Activated naive CD4-positive, alpha-beta T cell treated with anti-CD3 and anti-CD28 coated beads for 36 hours (primary cell): ENCODE measurements around the gene UHMK1. TPM values are rescaled to one million over a fixed set of nuclear protein-coding genes. Genes with fewer than 3 reads are reported as not detected.
"Not testable (repeated sequence)": the region's sequence is repeated elsewhere in the genome, so short reads cannot be mapped to it uniquely, and the experiment has no call there.

Source experiments
- CTCF ChIA-PET: fragments of 350-600 bp; sonication (Branson Sonifier 250); formaldehyde crosslinking; loops from one replicate; lab custom pipeline; 2021; ENCODE audit warnings: antibody characterized with exemption; lab: Charles Lee
- DNase-seq: peaks from one replicate; pipeline ENCODE4 v3.0.0-alpha.2; 2020
- H3K27ac Mint-ChIP-seq: one replicate; pipeline ENCODE4 v1.8.0; 2021; ENCODE audit warnings: mild to moderate bottlenecking, mixed read lengths
- H3K27me3 Mint-ChIP-seq: one replicate; pipeline ENCODE4 v1.8.0; 2021; ENCODE audit warnings: low read depth, mixed read lengths
- H3K36me3 Mint-ChIP-seq: one replicate; pipeline ENCODE4 v1.8.0; 2021; ENCODE audit warnings: low read depth, mixed read lengths
- H3K4me1 Mint-ChIP-seq: one replicate; pipeline ENCODE4 v1.8.0; 2021; ENCODE audit warnings: low read depth, mixed read lengths
- H3K4me3 Mint-ChIP-seq: one replicate; pipeline ENCODE4 v1.8.0; 2021; ENCODE audit warnings: mild to moderate bottlenecking, moderate library complexity, mixed read lengths
- H3K9me3 Mint-ChIP-seq: one replicate; pipeline ENCODE4 v1.8.0; 2021; ENCODE audit warnings: mixed read lengths
- intact Hi-C: fragments of 100-400 bp; cut with micrococcal nuclease; formaldehyde crosslinking; loops from one replicate; pipeline ENCODE4 v1.15.1; 2023
- total RNA-seq, 2 experiments: library from RNA; stranded (reverse); gene quantifications; one replicate each; pipeline ENCODE4 v1.2.3, GENCODE V29; 2021

Gene UHMK1
- total RNA-seq, 2 experiments from 2014 or later = 43.4 to 43.7 TPM

- Mint-ChIP-seq H3K4me1 (peaks cover 15% of the 10 kb centered on the region), H3K36me3 (peaks cover 1% of the 10 kb centered on the region), H3K27ac (no peak overlapping the region), H3K27me3 (no peaks in the 10 kb centered on the region), H3K4me3 (no peak overlapping the region), H3K9me3 (no peaks in the 10 kb centered on the region)
- intact Hi-C loops = no loop called here
- no peak for DNase-seq
- CTCF ChIA-PET = no interaction called here
Measured at GRCh38 chr1:162557536-162557935, 59.9 kb downstream of the UHMK1 start.

- H3K27me3 Mint-ChIP-seq = no peaks in the 10 kb centered on the region
- H3K9me3 Mint-ChIP-seq = no peaks in the 10 kb centered on the region
- CTCF ChIA-PET = no interaction called here
- H3K4me1 Mint-ChIP-seq = peaks cover 35% of the 10 kb centered on the region
- intact Hi-C loops = loop anchor here (1.0 to 10.0 kb wide), 7 partner anchors 63 to 948 kb away; partner anchors contain the start of genes ATF6, HSD17B7, NOS1AP and NUF2
- DNase-seq = no peak
- peak overlapping the region; percentile 91 for H3K27ac Mint-ChIP-seq
- peaks cover 1% of the 10 kb centered on the region for H3K36me3 Mint-ChIP-seq
- peak overlapping the region; percentile 92 for H3K4me3 Mint-ChIP-seq
Measured at GRCh38 chr1:162560303-162561036, 62.9 kb downstream of the UHMK1 start.

- H3K27ac Mint-ChIP-seq = peak overlapping the region; percentile 91
Measured at GRCh38 chr1:162561037-162561615, 63.5 kb downstream of the UHMK1 start.

DNA sequence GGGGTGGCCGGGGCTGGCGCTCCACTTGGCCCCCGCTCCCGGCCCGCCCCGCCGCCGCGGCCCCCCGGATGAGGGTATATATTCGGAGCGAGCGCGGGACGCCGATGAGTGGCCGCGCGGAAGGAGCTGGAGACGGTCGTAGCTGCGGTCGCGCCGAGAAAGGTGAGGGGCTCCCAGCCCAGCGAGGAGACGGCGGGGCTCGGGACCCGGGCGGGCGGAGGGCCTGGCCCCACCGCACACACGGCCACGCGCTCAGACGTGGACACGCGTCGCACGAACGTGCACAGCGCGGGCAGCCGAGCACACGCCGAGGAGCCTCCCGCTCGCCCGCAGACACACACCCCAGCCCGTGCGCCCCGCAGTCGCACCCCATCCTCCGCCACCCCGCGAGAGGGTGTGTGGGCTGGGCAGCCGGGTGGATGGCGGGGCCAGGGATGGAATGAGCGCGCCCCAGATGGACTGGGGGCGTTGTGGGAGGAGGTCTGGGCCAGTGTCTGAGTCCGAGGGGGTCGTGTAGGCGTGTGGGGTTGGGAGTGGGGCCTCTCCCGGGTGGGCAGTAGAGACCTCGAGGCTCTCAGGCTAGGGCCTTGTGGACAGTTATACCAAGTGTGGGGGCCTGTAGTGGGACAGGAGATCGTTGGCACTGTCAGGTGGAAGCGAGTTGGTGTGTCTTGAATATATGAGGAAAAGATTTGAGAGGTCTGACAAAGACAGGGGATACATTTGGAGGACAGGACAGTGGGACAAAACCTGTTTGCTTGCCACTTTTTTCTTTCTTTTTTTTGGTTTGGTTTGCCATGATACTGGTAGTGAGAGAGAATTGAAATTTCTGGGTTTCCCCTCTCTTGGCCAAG lies 64.2 kb downstream of the UHMK1 start, which contains the start of gene UAP1:
Gene UAP1, plus strand, starts transcription at position 107 of the 854 bp plus-strand sequence. CDS start 4,347 bp downstream, outside the sequence.
- H3K36me3 Mint-ChIP-seq = peaks cover 5% of the 10 kb centered on the region
- CTCF ChIA-PET = no interaction called here
- DNase-seq = no peak
- no peaks in the 10 kb centered on the region for H3K27me3 Mint-ChIP-seq
- H3K4me1 Mint-ChIP-seq = peaks cover 36% of the 10 kb centered on the region
- peak within 1 kb of the TSS; percentile 91 for H3K27ac Mint-ChIP-seq
- peak within 1 kb of the TSS; percentile 92 for H3K4me3 Mint-ChIP-seq
- no peaks in the 10 kb centered on the region for H3K9me3 Mint-ChIP-seq
- intact Hi-C loops = loop anchor here (1.0 to 10.0 kb wide), 7 partner anchors 65 to 950 kb away; partner anchors contain the start of genes ATF6, HSD17B7, NOS1AP and NUF2

More at GRCh38 chr1:162561037-162561615, 63.5 kb downstream of the UHMK1 start:
- DNase-seq = peak; percentile 98
- Mint-ChIP-seq H3K9me3 (no peaks in the 10 kb centered on the region), H3K36me3 (peaks cover 1% of the 10 kb centered on the region), H3K27me3 (no peaks in the 10 kb centered on the region), H3K4me3 (peak overlapping the region; percentile 92), H3K4me1 (peaks cover 35% of the 10 kb centered on the region)
- CTCF ChIA-PET = no interaction called here
- intact Hi-C loops = loop anchor here (1.0 to 10.0 kb wide), 7 partner anchors 64 to 949 kb away; partner anchors contain the start of genes ATF6, HSD17B7, NOS1AP and NUF2

DNA sequence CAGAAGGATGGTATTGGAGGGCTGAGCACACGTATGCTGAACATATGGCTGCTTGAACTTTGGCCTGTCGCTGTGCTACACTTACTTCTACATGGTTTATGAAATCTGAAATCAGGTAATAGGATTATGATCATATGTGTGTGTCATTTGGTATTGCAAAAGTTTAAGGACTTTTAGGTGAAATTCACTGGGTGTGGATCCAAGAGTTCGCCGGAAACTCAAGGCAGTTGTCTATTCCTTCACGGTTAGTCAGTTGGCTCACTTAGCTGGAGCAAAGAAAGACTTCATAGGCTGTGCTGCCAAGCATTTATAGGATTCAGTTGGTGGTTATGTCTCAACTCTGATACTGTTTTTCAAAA lies 64.8 kb downstream of the UHMK1 start:
- intact Hi-C loops = loop anchor here (5.0 to 10.0 kb wide), 3 partner anchors 648 to 950 kb away; partner anchors contain the start of gene ATF6
- Mint-ChIP-seq H3K4me3 (peak overlapping the region; percentile 92), H3K36me3 (peaks cover 10% of the 10 kb centered on the region), H3K4me1 (peaks cover 38% of the 10 kb centered on the region), H3K27ac (peak overlapping the region; percentile 76), H3K27me3 (no peaks in the 10 kb centered on the region), H3K9me3 (no peaks in the 10 kb centered on the region)
- CTCF ChIA-PET = no interaction called here
- peak; percentile 8 for DNase-seq

DNA sequence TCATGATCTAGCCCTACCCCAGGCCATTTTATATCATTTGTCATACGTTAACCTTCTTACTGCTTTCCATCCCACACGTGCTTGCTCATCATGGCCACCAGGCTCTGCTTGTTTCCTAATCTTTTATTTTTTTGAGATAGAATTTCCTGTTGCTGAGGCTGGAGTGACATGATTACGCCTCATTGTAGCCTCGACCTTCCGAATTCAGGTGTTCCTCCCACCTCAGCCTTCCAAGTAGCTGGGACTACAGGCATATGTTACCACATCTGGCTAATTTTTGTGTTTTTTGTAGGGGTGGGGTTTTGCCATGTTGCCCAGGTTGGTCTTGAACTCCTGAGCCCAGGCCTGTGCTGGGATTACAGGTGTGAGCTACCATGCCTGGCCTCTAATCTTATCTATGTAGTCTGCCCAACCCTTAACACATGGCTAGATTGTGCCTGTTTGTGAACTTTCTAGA lies 67.2 kb downstream of the UHMK1 start:
- CTCF ChIA-PET = no interaction called here
- no peaks in the 10 kb centered on the region for H3K9me3 Mint-ChIP-seq
- H3K27me3 Mint-ChIP-seq = no peaks in the 10 kb centered on the region
- peaks cover 39% of the 10 kb centered on the region for H3K4me1 Mint-ChIP-seq
- no peak overlapping the region for H3K4me3 Mint-ChIP-seq
- DNase-seq = no peak
- H3K27ac Mint-ChIP-seq = no peak overlapping the region
- peaks cover 17% of the 10 kb centered on the region for H3K36me3 Mint-ChIP-seq
- intact Hi-C loops = loop anchor here (5.0 to 10.0 kb wide), 3 partner anchors 650 to 952 kb away; partner anchors contain the start of gene ATF6

GRCh38 chr1:162565460-162565859 lies 67.8 kb downstream of the UHMK1 start:
- Mint-ChIP-seq H3K27ac (no peak overlapping the region), H3K4me3 (no peak overlapping the region), H3K9me3 (no peaks in the 10 kb centered on the region), H3K36me3 (peaks cover 17% of the 10 kb centered on the region), H3K4me1 (peaks cover 37% of the 10 kb centered on the region), H3K27me3 (no peaks in the 10 kb centered on the region)
- intact Hi-C loops = loop anchor here (10.0 kb wide), 1 partner anchor 651 kb away; no protein-coding TSS in a partner anchor
- CTCF ChIA-PET = interaction anchor here (1.7 kb wide), 1 partner anchor 48 kb away, joined by 4 read pairs; no protein-coding TSS in a partner anchor
- no peak for DNase-seq

DNA sequence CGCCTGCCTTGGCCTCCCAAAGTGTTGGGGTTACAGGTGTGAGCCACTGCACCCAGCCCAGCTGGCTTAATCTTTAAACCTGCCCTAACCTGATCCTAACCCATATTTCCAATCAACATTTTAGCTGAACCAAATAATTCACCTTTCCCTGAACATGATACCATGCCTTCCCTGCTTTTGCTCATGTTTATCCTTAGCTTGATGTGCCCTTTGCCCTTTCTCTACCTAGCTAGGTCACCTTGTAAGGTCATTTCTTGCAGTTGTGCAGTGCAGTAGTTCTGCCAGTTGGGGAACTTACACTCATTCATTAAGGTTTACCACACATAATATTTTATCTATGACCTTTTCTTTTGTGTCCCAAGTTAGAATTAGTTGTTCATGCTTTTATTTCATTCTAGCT lies 69.3 kb downstream of the UHMK1 start:
- CTCF ChIA-PET = interaction anchor here (0.6 to 1.7 kb wide), 2 partner anchors 23 to 47 kb away, joined by 4 to 5 read pairs; no protein-coding TSS in a partner anchor
- Mint-ChIP-seq H3K27ac (no peak overlapping the region), H3K9me3 (no peaks in the 10 kb centered on the region), H3K4me3 (no peak overlapping the region), H3K36me3 (peaks cover 18% of the 10 kb centered on the region), H3K27me3 (no peaks in the 10 kb centered on the region), H3K4me1 (peaks cover 33% of the 10 kb centered on the region)
- intact Hi-C loops = loop anchor here (10.0 kb wide), 1 partner anchor 652 kb away; no protein-coding TSS in a partner anchor
- no peak for DNase-seq

DNA sequence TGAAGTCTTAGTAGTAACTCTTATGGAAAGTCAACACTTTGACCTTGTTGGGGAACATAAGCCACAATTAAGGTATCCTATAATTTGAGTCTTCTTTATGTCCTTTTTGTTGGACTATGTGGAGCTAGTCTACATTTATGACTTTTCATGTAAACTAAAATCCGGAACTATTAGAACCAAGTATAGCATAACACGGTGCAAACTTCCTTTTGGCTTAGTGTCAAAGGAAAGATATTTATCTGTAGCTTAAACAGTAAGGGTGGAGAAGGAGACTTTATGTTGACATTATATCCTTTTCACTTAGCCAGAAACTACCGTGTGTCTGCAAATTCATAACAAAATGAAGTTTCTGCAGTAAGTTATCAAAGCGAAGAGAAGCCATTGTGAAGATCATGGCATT lies 71.2 kb downstream of the UHMK1 start:
- CTCF ChIA-PET = no interaction called here
- intact Hi-C loops = loop anchor here (10.0 kb wide), 1 partner anchor 654 kb away; no protein-coding TSS in a partner anchor
- Mint-ChIP-seq H3K36me3 (peaks cover 20% of the 10 kb centered on the region), H3K27me3 (no peaks in the 10 kb centered on the region), H3K27ac (no peak overlapping the region), H3K4me1 (peaks cover 25% of the 10 kb centered on the region), H3K9me3 (no peaks in the 10 kb centered on the region), H3K4me3 (no peak overlapping the region)
- no peak for DNase-seq

DNA sequence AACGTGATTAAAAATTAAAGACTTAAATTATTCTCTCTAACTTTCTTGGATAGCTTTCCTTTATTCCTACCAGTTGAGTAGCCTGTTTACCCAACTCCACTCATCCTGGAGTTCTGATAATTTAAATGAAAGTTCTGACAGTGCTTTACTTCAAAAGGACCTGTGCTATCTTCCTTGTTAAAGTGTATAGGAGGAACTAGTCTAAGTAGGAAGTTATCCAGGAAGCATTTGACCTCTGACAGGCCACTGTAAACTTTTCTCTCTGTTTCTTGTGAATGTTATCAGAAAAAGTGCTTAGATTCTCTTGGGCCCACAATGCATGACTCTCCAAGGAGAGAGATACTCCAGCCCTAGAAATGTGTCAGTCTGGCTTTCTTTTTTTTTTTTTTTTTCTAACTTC lies 73.1 kb downstream of the UHMK1 start:
- intact Hi-C loops = no loop called here
- Mint-ChIP-seq H3K4me1 (peaks cover 12% of the 10 kb centered on the region), H3K27ac (no peak overlapping the region), H3K36me3 (peaks cover 20% of the 10 kb centered on the region), H3K9me3 (no peaks in the 10 kb centered on the region), H3K27me3 (no peaks in the 10 kb centered on the region), H3K4me3 (no peak overlapping the region)
- DNase-seq = no peak
- CTCF ChIA-PET = no interaction called here

DNA sequence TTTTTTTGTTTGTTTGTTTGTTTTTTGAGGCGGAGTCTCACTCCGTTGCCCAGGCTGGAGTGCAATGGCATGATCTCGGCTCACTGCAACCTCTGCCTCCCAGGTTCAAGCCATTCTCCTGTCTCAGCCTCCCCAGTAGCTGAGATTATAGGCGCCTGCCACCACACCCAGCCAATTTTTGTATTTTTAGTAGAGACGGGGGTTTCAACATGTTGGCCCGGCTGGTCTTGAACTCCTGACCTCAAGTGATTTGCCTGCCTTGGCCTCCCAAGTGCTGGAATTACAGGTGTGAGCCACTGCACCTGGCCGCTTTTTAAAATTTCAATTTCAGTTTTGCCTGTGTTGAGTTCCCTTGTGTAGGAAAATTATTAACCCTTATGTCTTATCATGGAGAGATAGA lies 73.5 kb downstream of the UHMK1 start:
- H3K36me3 Mint-ChIP-seq = peaks cover 20% of the 10 kb centered on the region
- H3K9me3 Mint-ChIP-seq, intact Hi-C loops, H3K27ac Mint-ChIP-seq, H3K4me3 Mint-ChIP-seq, DNase-seq, H3K27me3 Mint-ChIP-seq, CTCF ChIA-PET: not testable (repeated sequence)
- peaks cover 12% of the 10 kb centered on the region for H3K4me1 Mint-ChIP-seq
